ENCODE data around the gene SLC16A9. TPM values are rescaled to one million over a fixed set of nuclear protein-coding genes. Genes with fewer than 3 reads are reported as not detected.

Gene SLC16A9, protein sequence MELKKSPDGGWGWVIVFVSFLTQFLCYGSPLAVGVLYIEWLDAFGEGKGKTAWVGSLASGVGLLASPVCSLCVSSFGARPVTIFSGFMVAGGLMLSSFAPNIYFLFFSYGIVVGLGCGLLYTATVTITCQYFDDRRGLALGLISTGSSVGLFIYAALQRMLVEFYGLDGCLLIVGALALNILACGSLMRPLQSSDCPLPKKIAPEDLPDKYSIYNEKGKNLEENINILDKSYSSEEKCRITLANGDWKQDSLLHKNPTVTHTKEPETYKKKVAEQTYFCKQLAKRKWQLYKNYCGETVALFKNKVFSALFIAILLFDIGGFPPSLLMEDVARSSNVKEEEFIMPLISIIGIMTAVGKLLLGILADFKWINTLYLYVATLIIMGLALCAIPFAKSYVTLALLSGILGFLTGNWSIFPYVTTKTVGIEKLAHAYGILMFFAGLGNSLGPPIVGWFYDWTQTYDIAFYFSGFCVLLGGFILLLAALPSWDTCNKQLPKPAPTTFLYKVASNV
- 0.81 and 1.2 TPM in 2 replicates for total RNA-seq

DNA sequence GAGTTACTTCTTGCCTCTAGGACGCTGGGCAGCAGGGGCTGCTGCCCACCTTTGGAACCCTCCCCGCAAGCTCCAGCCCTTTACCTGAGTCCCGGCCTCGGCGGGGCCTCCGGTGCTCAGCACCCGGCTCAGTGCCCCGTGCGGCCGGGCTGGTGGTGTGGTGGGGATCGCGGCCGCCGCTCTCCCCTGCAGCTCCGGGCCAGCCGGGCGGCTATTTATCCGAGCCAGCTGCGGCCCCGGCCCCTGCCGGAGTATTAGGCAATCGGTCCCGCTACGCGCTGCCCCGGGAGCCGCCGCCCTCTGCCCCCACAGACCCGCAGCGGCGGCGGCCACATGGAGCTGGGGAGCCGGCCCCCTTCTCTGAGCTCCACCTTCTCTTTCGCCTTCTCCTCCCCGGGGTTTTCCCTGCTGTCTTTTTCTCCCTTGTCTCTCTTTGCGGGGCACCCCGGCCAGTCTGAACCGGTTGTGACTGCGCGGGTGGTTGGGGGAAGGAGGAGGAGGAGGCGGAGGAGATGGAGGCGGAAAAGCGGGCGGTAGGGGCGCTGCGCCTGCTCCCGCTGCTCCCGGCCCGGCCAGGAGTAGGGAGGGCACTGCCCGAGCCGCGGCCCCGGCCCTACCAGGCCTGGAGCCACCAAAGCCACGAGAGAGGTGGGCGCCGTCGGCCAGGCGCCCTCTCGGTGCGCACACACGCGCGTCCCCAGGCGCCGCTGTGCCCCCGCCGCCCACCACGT lies at the start of gene SLC16A9:
TSS of gene SLC16A9 (minus strand) at position 456 of the 731 bp plus-strand sequence. CDS start 25,559 bp downstream, outside the sequence.
- POLR2A ChIA-PET, result interaction anchor here (0.6 to 1.0 kb wide), 4 partner anchors 9 to 156 kb away, joined by 3 to 13 read pairs (median 4); no protein-coding TSS in a partner anchor
- TF ChIP-seq, protein P1, sequence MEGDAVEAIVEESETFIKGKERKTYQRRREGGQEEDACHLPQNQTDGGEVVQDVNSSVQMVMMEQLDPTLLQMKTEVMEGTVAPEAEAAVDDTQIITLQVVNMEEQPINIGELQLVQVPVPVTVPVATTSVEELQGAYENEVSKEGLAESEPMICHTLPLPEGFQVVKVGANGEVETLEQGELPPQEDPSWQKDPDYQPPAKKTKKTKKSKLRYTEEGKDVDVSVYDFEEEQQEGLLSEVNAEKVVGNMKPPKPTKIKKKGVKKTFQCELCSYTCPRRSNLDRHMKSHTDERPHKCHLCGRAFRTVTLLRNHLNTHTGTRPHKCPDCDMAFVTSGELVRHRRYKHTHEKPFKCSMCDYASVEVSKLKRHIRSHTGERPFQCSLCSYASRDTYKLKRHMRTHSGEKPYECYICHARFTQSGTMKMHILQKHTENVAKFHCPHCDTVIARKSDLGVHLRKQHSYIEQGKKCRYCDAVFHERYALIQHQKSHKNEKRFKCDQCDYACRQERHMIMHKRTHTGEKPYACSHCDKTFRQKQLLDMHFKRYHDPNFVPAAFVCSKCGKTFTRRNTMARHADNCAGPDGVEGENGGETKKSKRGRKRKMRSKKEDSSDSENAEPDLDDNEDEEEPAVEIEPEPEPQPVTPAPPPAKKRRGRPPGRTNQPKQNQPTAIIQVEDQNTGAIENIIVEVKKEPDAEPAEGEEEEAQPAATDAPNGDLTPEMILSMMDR (IDR thresholded peaks at IDR 0.05), result no peak
- Mint-ChIP-seq H3K36me3 (ENCODE audit: low read depth) (no peaks in the 10 kb centered on the region), H3K4me1 (peaks cover 6% of the 10 kb centered on the region), H3K9me3 (no peaks in the 10 kb centered on the region), H3K27me3 (peaks cover 25% of the 10 kb centered on the region), H3K4me3 (peak within 1 kb of the TSS; percentile 82), H3K27ac (no peak within 1 kb of the TSS)
- DNase-seq (peak; percentile 33), ATAC-seq (ENCODE audit: low read depth) (peak; percentile 85)
- CTCF ChIA-PET, result no interaction called here
- intact Hi-C loops (cut with micrococcal nuclease), result loop anchor here (5.0 to 10.0 kb wide), 2 partner anchors 98 to 195 kb away; partner anchors contain the start of gene CCDC6

DNA sequence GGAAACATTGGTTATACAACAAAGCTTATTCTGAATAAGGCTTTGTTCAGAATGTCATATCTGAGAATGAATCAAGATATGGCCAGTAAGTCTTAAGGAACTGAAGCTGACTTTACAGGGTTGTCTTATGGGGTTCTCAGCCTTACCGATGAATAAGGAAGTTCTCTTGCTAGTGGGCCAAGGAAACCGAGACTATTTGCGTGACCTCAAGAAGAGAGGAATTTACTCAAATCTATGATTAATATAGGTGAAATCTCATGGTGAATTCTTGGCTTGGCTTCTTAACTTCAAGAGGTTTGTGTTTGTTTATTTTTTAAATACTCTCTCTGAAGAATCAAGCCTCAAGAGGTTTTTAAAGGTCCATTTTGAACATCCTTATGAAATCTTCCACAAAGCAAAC lies 48.3 kb upstream of the SLC16A9 start:
- H3K9me3 Mint-ChIP-seq, result peaks cover 4% of the 10 kb centered on the region
- intact Hi-C loops (cut with micrococcal nuclease), result no loop called here
- TF ChIP-seq, protein P1 (IDR thresholded peaks at IDR 0.05), result no peak
- POLR2A ChIA-PET, result no interaction called here
- ATAC-seq (ENCODE audit: low read depth) (no peak), DNase-seq (no peak)
- H3K27me3 Mint-ChIP-seq, result peaks cover 4% of the 10 kb centered on the region
- H3K36me3 Mint-ChIP-seq (ENCODE audit: low read depth), result no peaks in the 10 kb centered on the region
- H3K27ac Mint-ChIP-seq, result no peak overlapping the region
- no peak overlapping the region for H3K4me3 Mint-ChIP-seq
- CTCF ChIA-PET, result no interaction called here
- H3K4me1 Mint-ChIP-seq, result no peaks in the 10 kb centered on the region

DNA sequence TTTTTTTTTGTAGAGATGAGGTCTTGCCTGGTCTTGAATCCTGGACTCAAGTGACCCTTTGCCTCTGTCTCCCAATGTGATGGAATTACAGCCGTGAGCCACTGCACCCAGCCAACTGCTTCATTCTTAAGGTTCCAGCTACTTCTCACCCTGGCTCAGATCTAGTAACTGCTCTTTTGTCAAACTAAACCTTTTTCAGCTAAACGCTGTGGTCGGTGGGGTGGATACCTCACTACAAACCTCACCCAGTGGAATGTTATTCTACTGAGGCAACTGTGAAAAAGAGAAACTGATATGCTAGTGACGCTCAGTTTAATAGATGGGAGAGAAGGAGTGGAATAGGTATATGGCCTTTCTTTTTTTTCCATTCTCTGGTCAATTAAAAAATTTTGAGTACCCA lies 45.3 kb upstream of the SLC16A9 start:
- ChIA-PET CTCF (no interaction called here), POLR2A (no interaction called here)
- ATAC-seq (ENCODE audit: low read depth) (no peak), DNase-seq (no peak)
- Mint-ChIP-seq H3K4me1 (no peaks in the 10 kb centered on the region), H3K36me3 (ENCODE audit: low read depth) (no peaks in the 10 kb centered on the region), H3K9me3 (no peaks in the 10 kb centered on the region), H3K27ac (no peak overlapping the region), H3K27me3 (peaks cover 2% of the 10 kb centered on the region), H3K4me3 (no peak overlapping the region)
- intact Hi-C loops (cut with micrococcal nuclease), result no loop called here
- TF ChIP-seq, protein P1 (IDR thresholded peaks at IDR 0.05), result no peak

DNA sequence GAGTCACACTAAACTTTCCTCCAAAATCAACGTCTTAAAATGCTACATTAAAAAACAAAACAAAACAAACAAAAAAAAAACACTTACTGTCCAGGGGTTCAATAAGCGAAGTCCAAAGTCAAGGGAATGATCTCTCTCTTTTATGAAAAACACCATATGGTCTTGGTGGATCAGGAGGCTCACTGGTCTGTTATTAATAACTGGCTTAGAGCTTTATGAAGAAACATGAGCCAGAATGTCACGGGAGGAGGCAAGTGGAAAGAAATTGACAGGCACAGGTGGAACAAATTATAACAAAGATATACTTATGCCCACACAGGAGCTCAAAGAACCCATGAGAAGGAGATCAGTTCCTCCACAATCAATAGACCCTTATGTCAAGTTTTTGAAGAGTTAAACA lies 43.6 kb upstream of the SLC16A9 start, which contains the start of gene MRLN:
TSS of gene MRLN (minus strand) at position 189 of the 400 bp plus-strand sequence.
- Mint-ChIP-seq H3K4me3 (no peak within 1 kb of the TSS), H3K27me3 (peaks cover 5% of the 10 kb centered on the region), H3K9me3 (no peaks in the 10 kb centered on the region), H3K27ac (no peak within 1 kb of the TSS), H3K36me3 (ENCODE audit: low read depth) (no peaks in the 10 kb centered on the region), H3K4me1 (no peaks in the 10 kb centered on the region)
- ChIA-PET POLR2A (no interaction called here), CTCF (no interaction called here)
- TF ChIP-seq, protein P1 (IDR thresholded peaks at IDR 0.05), result no peak
- intact Hi-C loops (cut with micrococcal nuclease), result no loop called here
- ATAC-seq (ENCODE audit: low read depth), result no peak
- DNase-seq, result no peak

Data from activated B cell treated with CpG ODN at 0.5 μM for 24 hours (primary cell).